COLO668 (cell line): Measurements from ENCODE around the gene PIEZO2.
"Not testable (repeated sequence)": the region's sequence is repeated elsewhere in the genome, so short reads cannot be mapped to it uniquely, and the experiment has no call there.

Source experiments
- DNase-seq: peaks from one replicate; lab custom pipeline; 2025; ENCODE audit not compliant: unreplicated experiment; lab: John Stamatoyannopoulos, UW

PIEZO2 gene

GRCh38 chr18:10644003-10644402 lies 505.4 kb downstream of the PIEZO2 start:
- not testable (repeated sequence) for DNase-seq

- not testable (repeated sequence) for DNase-seq
These were observed 506.3 kb downstream of the PIEZO2 start for GRCh38 chr18:10642915-10643524.

- DNase-seq = not testable (repeated sequence)
These were observed 510.9 kb downstream of the PIEZO2 start for GRCh38 chr18:10638539-10638885.

- DNase-seq = not testable (repeated sequence)
These were observed 511.4 kb downstream of the PIEZO2 start for GRCh38 chr18:10637858-10638538.

GRCh38 chr18:10629076-10629475 lies 520.3 kb downstream of the PIEZO2 start:
- DNase-seq = not testable (repeated sequence)

- not testable (repeated sequence) for DNase-seq
These were observed 522.7 kb downstream of the PIEZO2 start for GRCh38 chr18:10626606-10627213.

- DNase-seq = not testable (repeated sequence)
These were observed 525.8 kb downstream of the PIEZO2 start for GRCh38 chr18:10623606-10624005.

GRCh38 chr18:10622982-10623381 lies 526.4 kb downstream of the PIEZO2 start:
- DNase-seq = not testable (repeated sequence)

GRCh38 chr18:10620670-10621329 lies 528.6 kb downstream of the PIEZO2 start:
- not testable (repeated sequence) for DNase-seq
